Right lobe of liver (tissue), 4 donors: ENCODE data around the gene UBN2.

Source experiments
- POLR2A ChIP-seq: fragments of 450-650 bp; IDR thresholded peaks from one replicate; pipeline ENCODE4 v1.6.1; 2017; ENCODE audit warnings: antibody characterized with exemption, mild to moderate bottlenecking
- TF ChIP-seq, protein P1 (sequence below), 4 donors: fragments of 200-600 bp in 3 of 4; fragments of 450-650 bp in 1 of 4; IDR thresholded peaks; one replicate each; pipeline versions ENCODE4 v1.5.1 to v1.8.0; 2016 to 2022; ENCODE audit warnings: antibody characterized with exemption in 4 of 4, mild to moderate bottlenecking in 2 of 4
- donor health status: DM: no; HTN: no; CAD: no.
- donor health status: DM: no; HTN: no; CAD: no.
- donor health status: DM: no; HTN: yes; CAD: no.

DNA sequence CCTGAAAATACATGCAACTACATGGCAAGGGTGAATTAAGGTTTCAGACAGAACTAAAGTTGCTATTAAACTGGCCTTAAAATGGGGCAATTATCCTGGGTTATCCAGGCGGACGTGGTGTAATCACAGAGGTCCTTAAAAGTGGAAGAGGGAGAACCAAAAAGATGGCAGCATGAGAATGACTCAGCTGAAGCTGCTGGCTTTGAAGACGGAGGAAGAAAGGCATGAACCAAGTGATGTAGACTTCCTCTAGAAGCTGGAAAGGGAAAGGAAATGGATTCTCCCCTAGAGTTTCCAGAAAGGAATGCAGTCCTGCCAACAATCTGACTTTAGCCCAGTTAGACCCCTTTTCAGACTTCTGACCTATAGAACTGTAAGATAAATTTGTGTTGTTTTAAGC, 27.0 kb upstream of the UBN2 start:
- TF ChIP-seq, protein P1, sequence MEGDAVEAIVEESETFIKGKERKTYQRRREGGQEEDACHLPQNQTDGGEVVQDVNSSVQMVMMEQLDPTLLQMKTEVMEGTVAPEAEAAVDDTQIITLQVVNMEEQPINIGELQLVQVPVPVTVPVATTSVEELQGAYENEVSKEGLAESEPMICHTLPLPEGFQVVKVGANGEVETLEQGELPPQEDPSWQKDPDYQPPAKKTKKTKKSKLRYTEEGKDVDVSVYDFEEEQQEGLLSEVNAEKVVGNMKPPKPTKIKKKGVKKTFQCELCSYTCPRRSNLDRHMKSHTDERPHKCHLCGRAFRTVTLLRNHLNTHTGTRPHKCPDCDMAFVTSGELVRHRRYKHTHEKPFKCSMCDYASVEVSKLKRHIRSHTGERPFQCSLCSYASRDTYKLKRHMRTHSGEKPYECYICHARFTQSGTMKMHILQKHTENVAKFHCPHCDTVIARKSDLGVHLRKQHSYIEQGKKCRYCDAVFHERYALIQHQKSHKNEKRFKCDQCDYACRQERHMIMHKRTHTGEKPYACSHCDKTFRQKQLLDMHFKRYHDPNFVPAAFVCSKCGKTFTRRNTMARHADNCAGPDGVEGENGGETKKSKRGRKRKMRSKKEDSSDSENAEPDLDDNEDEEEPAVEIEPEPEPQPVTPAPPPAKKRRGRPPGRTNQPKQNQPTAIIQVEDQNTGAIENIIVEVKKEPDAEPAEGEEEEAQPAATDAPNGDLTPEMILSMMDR (IDR thresholded peaks at IDR 0.05), result no peak
- no peak for TF ChIP-seq POLR2A
